Stimulated activated CD4-positive, alpha-beta T cell treated with anti-CD3 and anti-CD28 coated beads, Interleukin-12 subunit alpha, Interleukin-12 subunit beta, amount 100 ng/mL, for 24 hours (primary cell): ENCODE measurements around the gene PNMA1.

ENCODE experiments used
- DNase-seq, 2 experiments: peaks; one replicate each; pipeline ENCODE4 v3.0.0-alpha.2; 2020; ENCODE audit warnings: low read depth in 2 of 2

Gene PNMA1

GRCh38 chr14:73751157-73751691, 37.0 kb upstream of the PNMA1 start:
- no peak for DNase-seq

GRCh38 chr14:73750531-73750901, 36.3 kb upstream of the PNMA1 start:
- DNase-seq = no peak

DNA sequence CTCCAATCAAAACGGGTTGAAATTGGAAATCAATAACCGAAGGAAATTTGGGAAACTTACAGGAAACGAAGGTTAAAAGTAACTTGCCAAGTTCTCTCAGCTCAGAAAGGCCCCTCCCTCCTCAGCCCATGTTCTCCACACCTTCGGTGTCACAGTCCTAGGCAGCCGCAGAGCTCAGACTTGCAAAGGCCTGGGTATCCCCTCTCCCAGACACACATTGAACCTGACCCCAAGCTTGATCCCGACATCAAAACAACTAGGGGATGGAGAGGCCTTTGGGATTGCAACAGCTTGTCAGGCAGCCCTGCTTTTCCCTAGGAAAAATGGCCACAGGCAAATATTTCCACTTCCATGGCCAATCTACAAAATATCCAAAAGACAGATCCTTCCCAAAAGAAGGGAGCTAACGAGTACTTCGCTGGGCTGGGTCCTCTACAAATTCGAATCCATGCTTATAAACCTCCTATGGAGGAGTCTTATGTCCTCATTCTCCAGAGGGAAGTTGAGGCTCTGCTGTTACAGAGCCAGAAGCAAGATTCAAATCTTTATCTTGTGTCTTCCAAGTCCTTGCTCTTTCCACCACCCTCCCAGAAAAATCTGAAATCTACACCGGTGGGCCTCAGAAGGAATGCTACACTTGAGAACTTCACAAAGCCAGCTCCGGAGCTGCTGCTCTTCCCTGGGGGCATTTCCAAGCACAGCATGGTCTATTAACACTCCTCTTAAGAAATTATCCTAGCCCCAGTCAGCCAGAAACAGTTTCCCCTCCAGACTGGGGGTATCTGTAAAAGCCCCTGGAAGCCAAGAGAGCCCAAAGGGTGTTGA, 35.7 kb upstream of the PNMA1 start:
- no peak for DNase-seq

GRCh38 chr14:73748858-73749357, 34.7 kb upstream of the PNMA1 start:
- DNase-seq = no peak

GRCh38 chr14:73747379-73748211, 33.4 kb upstream of the PNMA1 start:
- no peak for DNase-seq

GRCh38 chr14:73746520-73747378, 32.6 kb upstream of the PNMA1 start:
- no peak for DNase-seq

- DNase-seq = no peak
Measured at GRCh38 chr14:73745571-73746519, 31.7 kb upstream of the PNMA1 start.

DNA sequence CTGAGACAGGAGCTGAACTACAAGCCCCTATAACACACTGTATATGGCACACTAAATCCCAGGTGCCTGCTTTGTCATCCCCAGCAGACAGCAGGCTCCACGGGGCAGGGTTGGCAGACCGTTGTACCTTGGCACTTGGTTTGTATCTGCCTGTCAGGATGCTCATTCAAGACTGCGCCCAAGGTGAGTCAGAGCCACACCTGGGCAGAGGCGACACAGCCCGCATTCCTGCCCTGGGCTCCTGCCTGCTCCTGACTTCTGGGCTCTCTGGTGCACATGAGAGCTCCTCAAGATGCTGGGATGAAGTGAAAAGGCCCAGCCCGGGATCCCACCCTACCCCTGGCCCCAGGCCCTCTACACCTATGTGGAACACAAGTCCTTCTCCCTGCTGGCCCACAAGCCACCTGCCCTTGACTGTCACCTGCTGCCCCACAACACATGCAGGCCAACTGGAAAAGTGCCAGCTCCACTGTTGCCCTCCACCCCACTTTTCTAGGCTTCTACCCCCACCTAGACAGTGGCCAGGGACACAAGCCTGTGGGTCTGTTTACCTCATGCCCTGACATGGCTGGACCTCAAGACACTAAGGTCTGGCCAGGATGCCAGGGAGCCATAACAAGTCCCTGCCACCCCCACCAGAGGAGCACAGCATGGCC, 30.8 kb upstream of the PNMA1 start:
- DNase-seq = no peak

GRCh38 chr14:73744175-73744867, 30.1 kb upstream of the PNMA1 start:
- no peak for DNase-seq

DNA sequence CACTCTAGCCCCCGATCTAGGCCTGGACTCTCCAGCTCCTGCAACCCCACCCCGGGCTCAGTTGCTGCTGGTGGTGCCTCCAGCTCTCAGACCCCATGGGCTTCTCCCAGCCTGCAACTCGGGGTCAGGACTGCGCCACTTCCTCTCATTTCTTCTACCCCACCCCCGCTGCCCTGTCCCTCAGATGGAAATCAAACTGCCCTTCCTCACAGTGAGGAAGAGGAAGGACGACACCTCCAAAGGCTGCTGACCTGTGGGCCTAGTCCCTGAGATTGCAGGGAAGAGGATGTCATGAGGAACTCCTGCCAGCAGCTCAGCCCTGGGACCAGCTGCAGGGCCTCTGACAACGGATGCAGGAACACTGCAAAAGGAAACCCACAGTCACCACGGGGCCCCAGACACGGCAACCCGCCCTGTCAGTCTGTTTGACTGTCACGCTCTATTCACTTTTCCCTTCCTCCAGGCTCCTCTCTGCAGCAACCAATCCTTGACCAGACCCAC, 29.3 kb upstream of the PNMA1 start:
- peak in 1 of 2 experiments; percentile 59 for DNase-seq

GRCh38 chr14:73742520-73743238, 28.5 kb upstream of the PNMA1 start:
- no peak for DNase-seq

DNA sequence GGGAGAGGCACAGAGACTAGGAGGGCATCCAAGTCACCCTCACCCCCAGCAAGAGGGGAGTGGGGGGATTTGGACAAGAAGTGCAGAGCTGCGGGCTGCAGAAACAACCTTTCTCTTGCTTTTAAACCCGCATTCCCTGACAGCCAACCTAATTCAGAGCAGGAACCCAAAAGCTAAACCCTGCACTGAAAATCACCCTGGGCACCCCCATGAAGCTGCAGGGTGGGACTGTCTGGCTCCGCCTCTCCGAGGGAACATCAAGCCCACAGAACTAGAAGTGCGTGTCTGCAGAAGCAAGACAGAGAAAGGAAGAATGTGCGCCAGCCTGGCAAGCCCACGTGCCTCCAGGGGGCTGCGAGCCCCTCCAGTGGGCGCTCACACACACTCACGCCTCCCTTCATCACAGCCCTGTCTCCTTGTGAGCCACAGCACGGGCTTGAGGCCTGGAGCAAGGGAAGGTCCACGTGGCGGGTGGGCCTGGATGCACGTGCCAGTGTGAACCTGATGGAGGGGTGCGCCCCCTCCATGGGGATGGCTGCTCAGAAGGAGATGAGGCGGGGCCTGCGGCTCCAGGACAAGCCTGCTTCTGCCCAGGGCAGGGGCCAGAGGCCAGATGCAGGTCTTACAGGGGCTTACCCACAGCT, 27.8 kb upstream of the PNMA1 start:
- DNase-seq = no peak

DNA sequence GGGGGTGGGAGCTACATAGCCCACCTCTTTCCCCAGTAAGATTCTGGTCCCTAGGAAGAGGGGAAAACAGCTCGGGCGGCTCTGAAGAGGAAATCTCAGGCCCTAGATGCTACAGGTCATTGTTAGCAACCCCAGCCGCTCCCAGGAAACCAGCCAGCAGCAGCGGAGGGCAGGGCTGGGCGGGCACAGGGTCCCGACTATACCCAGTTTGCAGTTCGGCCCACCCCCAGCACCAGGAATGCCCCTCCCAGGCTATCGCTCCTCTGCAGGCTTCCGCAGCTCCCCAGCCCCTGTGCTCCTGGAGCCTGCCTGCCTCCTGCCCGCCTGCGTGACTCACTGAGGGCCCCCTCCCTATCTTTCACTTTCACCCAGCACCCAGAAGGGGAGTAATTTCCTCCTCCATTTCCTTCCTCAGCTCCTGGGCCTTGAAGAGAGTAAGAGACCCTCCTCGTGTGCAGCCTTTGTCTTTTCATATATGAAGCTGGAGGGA, 27.2 kb upstream of the PNMA1 start:
- peak; percentile 58 to 66 for DNase-seq

GRCh38 chr14:73740618-73741326, 26.6 kb upstream of the PNMA1 start:
- no peak for DNase-seq

DNA sequence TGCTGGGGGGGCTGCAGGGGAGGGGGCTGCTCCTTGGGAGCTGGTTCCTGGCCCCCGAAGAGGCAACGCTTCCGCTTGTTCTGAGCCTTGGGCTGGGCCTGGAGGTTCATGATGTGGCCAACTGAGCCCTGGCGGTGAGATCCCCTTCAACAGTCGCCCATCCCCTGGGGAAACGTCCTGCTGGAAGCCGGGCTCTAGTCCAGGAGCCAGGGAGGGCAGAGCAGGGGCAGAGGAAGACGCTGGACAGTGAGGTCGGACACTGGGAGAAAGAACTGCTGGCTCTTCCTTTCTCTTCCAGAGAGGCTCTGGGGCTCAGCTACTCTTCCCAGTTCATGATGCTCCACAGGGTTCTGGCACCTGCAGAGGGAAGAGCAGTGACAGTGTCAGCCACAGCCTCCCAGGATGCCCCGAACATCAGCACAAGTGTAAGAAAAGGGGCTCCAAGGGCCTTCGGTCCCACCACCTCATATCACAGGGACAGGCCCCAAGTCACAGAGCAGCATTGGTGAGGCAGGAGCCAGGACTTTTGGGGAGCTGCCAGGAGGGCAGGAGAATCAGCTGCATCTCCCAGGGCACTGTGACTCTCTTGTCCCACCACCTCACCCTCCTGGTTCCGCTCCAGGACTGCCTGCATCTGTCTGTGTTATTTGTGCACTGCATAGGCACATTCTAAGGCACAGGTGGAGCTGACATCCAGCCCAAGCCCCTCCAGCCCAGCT, 25.9 kb upstream of the PNMA1 start:
- DNase-seq = no peak

GRCh38 chr14:73739174-73739898, 25.2 kb upstream of the PNMA1 start:
- DNase-seq = no peak
